ENCODE data around the gene ELMO1. TPM values are rescaled to one million over a fixed set of nuclear protein-coding genes. Genes with fewer than 3 reads are reported as not detected.

Gene ELMO1
- polyA plus RNA-seq, 1 donor (not counting 4 experiments of a cell fraction or from before 2014, with no cell fraction given) = not detected

DNA sequence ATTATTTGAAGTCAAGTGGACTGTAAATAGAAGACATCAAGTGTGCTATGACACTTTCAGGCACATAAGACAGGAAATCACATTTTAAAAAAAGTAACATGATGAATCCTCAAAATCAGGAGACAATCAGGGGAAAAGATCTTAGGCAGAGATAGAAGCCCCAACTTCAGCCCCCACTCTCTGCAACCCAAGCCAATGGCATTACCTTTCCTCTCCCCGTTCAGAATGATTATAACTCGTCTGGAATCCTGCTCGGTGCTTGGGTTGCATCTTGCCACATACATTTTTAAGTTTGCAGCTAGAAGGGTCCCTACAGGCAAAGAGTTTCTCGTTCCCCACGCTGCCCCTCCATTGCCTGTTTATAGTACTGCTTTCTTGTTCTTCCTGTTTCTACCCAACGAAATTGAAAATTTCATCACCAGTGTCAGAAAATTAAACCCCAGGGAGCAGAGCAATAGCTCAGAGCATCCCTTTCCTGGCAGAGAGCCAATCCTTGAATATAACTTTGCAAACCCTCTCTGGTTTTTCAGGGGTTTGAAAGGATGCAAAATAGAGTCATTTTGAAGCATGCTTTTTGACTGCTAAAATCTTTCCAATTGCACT is 463.9 kb downstream of the ELMO1 start:
- H2AFZ ChIP-seq (ENCODE audit: control insufficient read depth, low read length) = no peak overlapping the region
- H3K27ac ChIP-seq (ENCODE audit: control insufficient read depth, insufficient read depth, low read length) = no peak overlapping the region
- no peak overlapping the region for H3K9ac ChIP-seq (ENCODE audit: control insufficient read depth, extremely low read depth, insufficient read depth, low read length)
- no peak for FAIRE-seq
- peaks cover 7% of the 10 kb centered on the region for H3K27me3 ChIP-seq (ENCODE audit: control insufficient read depth, extremely low read depth, insufficient read depth, low read length)
- no peaks in the 10 kb centered on the region for H3K9me1 ChIP-seq (ENCODE audit: control insufficient read depth, extremely low read depth, insufficient read depth, low read length)
- H3K4me3 ChIP-seq (ENCODE audit: control insufficient read depth in 2 of 3, extremely low read depth in 1 of 3, insufficient read depth in 2 of 3, low read depth in 1 of 3, low read length in 3 of 3) = no peak overlapping the region
- H3K36me3 ChIP-seq (ENCODE audit: control insufficient read depth in 2 of 2, extremely low read depth in 1 of 2, insufficient read depth in 2 of 2, low read length in 2 of 2) = no peaks in the 10 kb centered on the region
- H4K20me1 ChIP-seq (ENCODE audit: control insufficient read depth, extremely low read depth, insufficient read depth, low read length) = no peaks in the 10 kb centered on the region
- H3K9me3 ChIP-seq (ENCODE audit: control insufficient read depth, low read depth, low read length) = no peaks in the 10 kb centered on the region
- no peak for DNase-seq (ENCODE audit: low read depth, low spot score)
- dilution Hi-C loops (cut with MboI; ENCODE audit: extremely low pct_ligation_motif_present, low sequenced_read_pairs) = loop anchor here (25.0 kb wide), 1 partner anchor 202 kb away; no protein-coding TSS in a partner anchor
- TF ChIP-seq, protein P1, sequence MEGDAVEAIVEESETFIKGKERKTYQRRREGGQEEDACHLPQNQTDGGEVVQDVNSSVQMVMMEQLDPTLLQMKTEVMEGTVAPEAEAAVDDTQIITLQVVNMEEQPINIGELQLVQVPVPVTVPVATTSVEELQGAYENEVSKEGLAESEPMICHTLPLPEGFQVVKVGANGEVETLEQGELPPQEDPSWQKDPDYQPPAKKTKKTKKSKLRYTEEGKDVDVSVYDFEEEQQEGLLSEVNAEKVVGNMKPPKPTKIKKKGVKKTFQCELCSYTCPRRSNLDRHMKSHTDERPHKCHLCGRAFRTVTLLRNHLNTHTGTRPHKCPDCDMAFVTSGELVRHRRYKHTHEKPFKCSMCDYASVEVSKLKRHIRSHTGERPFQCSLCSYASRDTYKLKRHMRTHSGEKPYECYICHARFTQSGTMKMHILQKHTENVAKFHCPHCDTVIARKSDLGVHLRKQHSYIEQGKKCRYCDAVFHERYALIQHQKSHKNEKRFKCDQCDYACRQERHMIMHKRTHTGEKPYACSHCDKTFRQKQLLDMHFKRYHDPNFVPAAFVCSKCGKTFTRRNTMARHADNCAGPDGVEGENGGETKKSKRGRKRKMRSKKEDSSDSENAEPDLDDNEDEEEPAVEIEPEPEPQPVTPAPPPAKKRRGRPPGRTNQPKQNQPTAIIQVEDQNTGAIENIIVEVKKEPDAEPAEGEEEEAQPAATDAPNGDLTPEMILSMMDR (optimal IDR thresholded peaks at IDR 0.05 in 1 of 3, IDR thresholded peaks at IDR 0.05 in 1 of 3, conservative IDR thresholded peaks at IDR 0.05 in 1 of 3; ENCODE audit: extremely low read depth in 1 of 3, insufficient read depth in 2 of 3, low read length in 3 of 3) = no peak
- TF ChIP-seq EZH2 (IDR thresholded peaks at IDR 0.05; ENCODE audit: low read length) = no peak
- no peak overlapping the region for H3K4me2 ChIP-seq (ENCODE audit: control insufficient read depth, extremely low read depth, insufficient read depth, low read depth, low read length)
- no peaks in the 10 kb centered on the region for H3K79me2 ChIP-seq (ENCODE audit: control insufficient read depth, insufficient read depth, low read length)
- no peaks in the 10 kb centered on the region for H3K4me1 ChIP-seq (ENCODE audit: control insufficient read depth, extremely low read depth, insufficient read depth, low read length)

DNA sequence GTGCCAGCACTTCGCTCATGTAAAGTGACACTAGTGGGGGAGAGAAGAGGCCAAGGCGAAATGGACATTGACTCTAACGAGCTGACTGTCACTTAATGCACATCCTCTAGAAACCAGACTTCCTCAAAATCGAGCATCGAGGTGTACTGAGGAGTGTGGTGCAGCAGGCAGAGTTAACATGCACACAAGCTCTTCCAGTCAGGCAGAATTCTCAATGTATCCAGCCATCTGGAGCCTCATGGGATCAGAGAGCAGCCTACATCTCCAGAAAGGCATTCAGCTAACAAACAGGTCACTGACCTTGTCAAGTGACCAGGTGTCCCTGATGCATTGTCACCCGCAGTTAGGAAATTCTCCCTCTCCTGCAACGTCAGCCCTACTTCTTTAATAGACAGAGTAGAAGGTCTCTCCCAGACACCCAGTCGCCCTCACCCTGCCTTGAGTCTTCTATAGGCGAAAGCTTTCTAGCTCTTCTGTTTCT is 464.6 kb downstream of the ELMO1 start:
- Histone ChIP-seq H3K9ac (ENCODE audit: control insufficient read depth, extremely low read depth, insufficient read depth, low read length) (no peak overlapping the region), H3K27me3 (ENCODE audit: control insufficient read depth, extremely low read depth, insufficient read depth, low read length) (peaks cover 7% of the 10 kb centered on the region), H3K4me3 (ENCODE audit: control insufficient read depth in 2 of 3, extremely low read depth in 1 of 3, insufficient read depth in 2 of 3, low read depth in 1 of 3, low read length in 3 of 3) (no peak overlapping the region), H3K27ac (ENCODE audit: control insufficient read depth, insufficient read depth, low read length) (no peak overlapping the region), H3K9me1 (ENCODE audit: control insufficient read depth, extremely low read depth, insufficient read depth, low read length) (no peaks in the 10 kb centered on the region), H3K4me2 (ENCODE audit: control insufficient read depth, extremely low read depth, insufficient read depth, low read depth, low read length) (no peak overlapping the region), H2AFZ (ENCODE audit: control insufficient read depth, low read length) (no peak overlapping the region), H3K36me3 (ENCODE audit: control insufficient read depth in 2 of 2, extremely low read depth in 1 of 2, insufficient read depth in 2 of 2, low read length in 2 of 2) (no peaks in the 10 kb centered on the region), H3K79me2 (ENCODE audit: control insufficient read depth, insufficient read depth, low read length) (no peaks in the 10 kb centered on the region), H4K20me1 (ENCODE audit: control insufficient read depth, extremely low read depth, insufficient read depth, low read length) (no peaks in the 10 kb centered on the region), H3K9me3 (ENCODE audit: control insufficient read depth, low read depth, low read length) (no peaks in the 10 kb centered on the region), H3K4me1 (ENCODE audit: control insufficient read depth, extremely low read depth, insufficient read depth, low read length) (no peaks in the 10 kb centered on the region)
- DNase-seq (ENCODE audit: low read depth, low spot score) (no peak), FAIRE-seq (no peak)
- dilution Hi-C loops (cut with MboI; ENCODE audit: extremely low pct_ligation_motif_present, low sequenced_read_pairs) = loop anchor here (25.0 kb wide), 1 partner anchor 203 kb away; no protein-coding TSS in a partner anchor
- TF ChIP-seq, protein P1 (optimal IDR thresholded peaks at IDR 0.05 in 1 of 3, IDR thresholded peaks at IDR 0.05 in 1 of 3, conservative IDR thresholded peaks at IDR 0.05 in 1 of 3; ENCODE audit: extremely low read depth in 1 of 3, insufficient read depth in 2 of 3, low read length in 3 of 3) = no peak
- no peak for TF ChIP-seq EZH2 (IDR thresholded peaks at IDR 0.05; ENCODE audit: low read length)

Data from keratinocyte (primary cell).